ENCODE results near the gene GSS. TPM values are rescaled to one million over a fixed set of nuclear protein-coding genes. Genes with fewer than 3 reads are reported as not detected.

Gene GSS
- total and polyA plus RNA-seq, 2 of the 8 experiments (the other 6 are each of a cell fraction or from before 2014, with no cell fraction given) = 34.6 to 43.2 TPM

DNA sequence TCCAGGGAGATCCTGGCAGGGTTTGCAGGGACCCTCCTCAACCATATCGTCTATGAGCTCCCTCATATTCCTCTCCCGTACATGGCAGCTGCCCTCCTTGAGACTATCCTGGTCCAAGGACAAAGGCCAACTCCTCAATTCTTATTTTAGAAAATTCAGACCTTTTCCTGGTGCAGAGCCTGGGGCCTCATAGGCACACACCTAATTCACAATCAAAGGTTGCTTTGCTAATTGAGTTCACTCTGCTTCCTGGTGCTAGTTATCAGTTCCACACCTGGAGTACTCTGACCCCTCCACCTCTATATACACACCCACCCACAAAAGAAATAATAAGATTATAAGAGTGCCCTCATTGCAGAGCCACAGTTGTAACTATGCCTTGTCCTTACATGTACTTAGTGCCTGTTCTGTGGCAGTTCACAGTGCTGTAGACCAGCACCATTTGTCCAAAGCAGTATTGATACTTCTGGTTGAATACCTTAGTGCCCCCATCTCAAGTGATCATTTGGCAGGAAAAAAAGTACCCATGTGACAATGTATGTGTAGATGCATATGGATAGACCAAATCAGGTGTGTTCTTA lies 38.7 kb downstream of the GSS start:
- TF ChIP-seq YY1 (IDR thresholded peaks at IDR 0.05; ENCODE audit: low read depth, low read length) (no peak), SAP30 (IDR thresholded peaks at IDR 0.05; ENCODE audit: insufficient read depth, insufficient replicate concordance, low read length) (no peak)
- TF ChIP-seq, protein P1, sequence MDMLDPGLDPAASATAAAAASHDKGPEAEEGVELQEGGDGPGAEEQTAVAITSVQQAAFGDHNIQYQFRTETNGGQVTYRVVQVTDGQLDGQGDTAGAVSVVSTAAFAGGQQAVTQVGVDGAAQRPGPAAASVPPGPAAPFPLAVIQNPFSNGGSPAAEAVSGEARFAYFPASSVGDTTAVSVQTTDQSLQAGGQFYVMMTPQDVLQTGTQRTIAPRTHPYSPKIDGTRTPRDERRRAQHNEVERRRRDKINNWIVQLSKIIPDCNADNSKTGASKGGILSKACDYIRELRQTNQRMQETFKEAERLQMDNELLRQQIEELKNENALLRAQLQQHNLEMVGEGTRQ (IDR thresholded peaks at IDR 0.05; ENCODE audit: low read length) = no peak
- Histone ChIP-seq H3K27ac (ENCODE audit: low read depth, low read length) (no peak overlapping the region), H3K23me2 (ENCODE audit: low read depth, low read length) (no peaks in the 10 kb centered on the region; the same call in 1 of the 2 replicates), H3K79me1 (ENCODE audit: low read depth, low read length) (no peaks in the 10 kb centered on the region; the same call in 1 of the 2 replicates), H3K18ac (ENCODE audit: extremely low read depth, low read length) (no peak overlapping the region), H3K4me3 (ENCODE audit: extremely low read depth in 1 of 4, insufficient read depth in 2 of 4, low read depth in 3 of 4, low read length in 4 of 4) (no peak overlapping the region), H3K36me3 (ENCODE audit: control insufficient read depth in 2 of 4, insufficient read depth in 4 of 4, low read length in 3 of 4) (no peaks in the 10 kb centered on the region; a peak in 1 of 8 replicates), H3K56ac (replicated peaks; ENCODE audit: insufficient read length, low read depth, low read length) (no peak overlapping the region), H3K4me2 (ENCODE audit: insufficient read depth in 1 of 2, low read depth in 2 of 2, low read length in 2 of 2) (no peak overlapping the region), H4K20me1 (replicated peaks in 1 of 2; ENCODE audit: control insufficient read depth in 1 of 2, insufficient read depth in 2 of 2, low read length in 2 of 2) (peaks cover 0 to 2% of the 10 kb centered on the region in 2 experiments), H4K8ac (ENCODE audit: extremely low read depth, insufficient read depth, low read length) (no peak overlapping the region), H3K14ac (ENCODE audit: insufficient read length) (no peak overlapping the region), H3K9me3 (ENCODE audit: insufficient read depth in 2 of 2, low read depth in 1 of 2, low read length in 1 of 2) (no peaks in the 10 kb centered on the region), H2AFZ (ENCODE audit: low read length) (no peak overlapping the region), H3K23ac (ENCODE audit: insufficient read length) (no peak overlapping the region), H3K4me1 (replicated peaks in 1 of 4; ENCODE audit: control insufficient read depth in 3 of 4, insufficient read depth in 4 of 4, low read length in 3 of 4) (no peaks in the 10 kb centered on the region), H4K91ac (replicated peaks; ENCODE audit: insufficient read length, low read length) (no peak overlapping the region), H2BK5ac (ENCODE audit: low read depth, low read length) (no peak overlapping the region), H3K27me3 (replicated peaks in 1 of 4; ENCODE audit: control insufficient read depth in 3 of 4, extremely low read depth in 1 of 4, insufficient read depth in 3 of 4, low read length in 3 of 4) (no peaks in the 10 kb centered on the region), H2BK120ac (replicated peaks; ENCODE audit: low read depth, low read length) (no peak overlapping the region), H4K5ac (ENCODE audit: insufficient read length, low read depth, low read length) (no peak overlapping the region), H3K4ac (replicated peaks; ENCODE audit: insufficient read length, low read depth, low read length) (no peak overlapping the region), H2BK15ac (ENCODE audit: low read length) (no peak overlapping the region), H2BK20ac (ENCODE audit: low read length) (no peak overlapping the region), H2AK5ac (ENCODE audit: low read depth, low read length) (no peak overlapping the region), H3K9ac (replicated peaks in 1 of 4; ENCODE audit: extremely low read depth in 1 of 4, low read depth in 3 of 4, low read length in 3 of 4) (no peak overlapping the region), H2BK12ac (ENCODE audit: low read depth, low read length) (no peak overlapping the region), H3K79me2 (ENCODE audit: control insufficient read depth in 1 of 2, insufficient read depth in 2 of 2, low read length in 2 of 2) (no peaks in the 10 kb centered on the region)
- no peak for DNase-seq (ENCODE audit: low read depth in 1 of 2, low spot score in 2 of 2)
- WGBS, 2 experiments (ENCODE audit: extremely low coverage in 1 of 2, insufficient coverage in 1 of 2, insufficient read length in 1 of 2, insufficient replicate concordance in 2 of 2, low coverage in 1 of 2, low lambda C conversion rate in 2 of 2, missing lambda C conversion rate in 1 of 2) = 90% methylated on average over 2 of the region's 2 CpGs; no CpG with 5 or more reads in 1 of the 2 experiments
- POLR2A ChIA-PET (ENCODE audit: partially characterized antibody) = interaction anchor here (1.2 kb wide), 1 partner anchor 10 kb away, joined by 3 read pairs; no protein-coding TSS in a partner anchor
- no peak for FAIRE-seq
- CTCF ChIA-PET (ENCODE audit: partially characterized antibody) = interaction anchor here (1.3 kb wide), 1 partner anchor 82 kb away, joined by 4 read pairs; no protein-coding TSS in a partner anchor

Measured in H1 (cell line).